HT-29 (cell line): Measurements from ENCODE around the gene CHKB. TPM values are rescaled to one million over a fixed set of nuclear protein-coding genes. Genes with fewer than 3 reads are reported as not detected.
A peak's percentile ranks its signal among the peaks of the same experiment; 100 is the strongest.

Source experiments
- DNase-seq: peaks from one replicate; pipeline ENCODE4 v3.0.0-alpha.2; 2015; ENCODE audit warnings: low spot score
- total RNA-seq: library from RNA; depleted of rRNA; stranded (reverse); fragments of >200 nt; shearing (Covaris generic); gene quantifications from 2 replicates; pipeline ENCODE4 v1.2.3, GENCODE V29; 2014

Gene CHKB
- total RNA-seq, 1 experiment from 2014 or later, result 26.2 TPM

DNA sequence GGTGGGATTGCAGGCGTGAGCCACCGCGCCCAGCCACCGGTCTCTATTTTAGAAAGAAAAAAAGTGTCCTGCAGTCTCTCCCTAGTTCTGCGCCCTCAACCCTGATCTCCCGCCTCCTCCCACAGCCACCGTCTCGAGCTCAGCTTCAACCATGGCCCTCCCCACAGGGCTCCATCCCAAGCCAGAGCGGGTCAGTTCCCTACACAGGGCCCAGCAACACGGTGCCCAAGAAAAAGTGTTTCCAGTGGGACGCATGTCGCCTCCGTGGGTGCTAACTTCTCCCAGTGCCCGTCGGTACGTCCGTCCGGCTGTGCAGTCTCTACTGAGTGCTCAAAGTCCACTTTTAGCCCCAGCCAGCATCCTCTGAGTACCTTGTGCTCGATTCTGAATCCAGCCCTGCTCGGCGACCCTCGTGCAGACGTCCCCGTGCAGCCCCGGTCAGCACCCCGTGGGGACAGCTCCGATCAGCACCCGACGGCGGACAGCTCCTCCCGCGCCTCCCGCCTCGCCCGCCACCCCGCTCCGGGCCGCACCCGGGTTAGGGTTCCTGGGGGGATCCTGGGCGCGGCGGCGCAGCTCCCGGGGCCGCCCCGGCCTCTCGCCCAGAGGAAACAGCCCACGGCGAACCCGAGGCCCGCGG lies 17.3 kb upstream of the CHKB start:
- DNase-seq, result no peak

DNA sequence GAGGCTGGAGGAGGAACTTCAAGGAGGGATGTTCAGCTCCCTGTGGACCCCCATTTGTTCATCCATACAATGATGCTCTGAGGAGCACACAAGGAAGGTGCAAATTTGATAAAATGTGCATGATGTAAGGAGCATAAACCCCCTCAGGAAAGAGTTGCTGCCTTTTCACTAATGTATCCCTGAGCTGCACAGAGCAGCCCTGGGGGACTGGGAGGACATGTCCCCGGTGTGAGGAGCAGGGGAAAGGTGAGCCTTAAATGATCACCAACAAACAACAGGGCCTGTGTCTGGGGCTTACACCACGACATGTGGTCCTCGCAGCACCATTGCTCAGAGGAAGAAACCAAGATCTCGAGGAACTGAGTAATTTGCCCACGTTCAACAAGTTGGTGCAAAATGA lies 14.4 kb upstream of the CHKB start:
- DNase-seq, result no peak

DNA sequence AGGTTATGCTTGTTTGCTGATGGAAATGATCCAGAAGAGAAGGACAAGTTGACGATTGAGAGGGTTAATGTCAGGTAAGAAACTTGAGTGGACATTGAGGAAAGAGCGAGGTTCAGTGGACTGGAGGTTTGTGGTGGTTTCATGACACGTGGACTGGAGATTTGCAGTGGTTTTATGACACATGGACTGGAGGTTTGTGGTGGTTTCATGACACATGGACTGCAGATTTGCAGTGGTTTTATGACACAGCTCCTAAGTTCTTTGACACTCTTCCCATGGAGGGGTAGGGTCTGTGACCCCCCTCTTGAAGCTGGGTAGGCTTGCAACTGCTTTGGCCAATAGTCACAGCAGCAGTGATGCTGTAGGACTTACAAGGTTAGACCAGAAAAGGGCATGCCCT lies 12.5 kb upstream of the CHKB start:
- no peak for DNase-seq

DNA sequence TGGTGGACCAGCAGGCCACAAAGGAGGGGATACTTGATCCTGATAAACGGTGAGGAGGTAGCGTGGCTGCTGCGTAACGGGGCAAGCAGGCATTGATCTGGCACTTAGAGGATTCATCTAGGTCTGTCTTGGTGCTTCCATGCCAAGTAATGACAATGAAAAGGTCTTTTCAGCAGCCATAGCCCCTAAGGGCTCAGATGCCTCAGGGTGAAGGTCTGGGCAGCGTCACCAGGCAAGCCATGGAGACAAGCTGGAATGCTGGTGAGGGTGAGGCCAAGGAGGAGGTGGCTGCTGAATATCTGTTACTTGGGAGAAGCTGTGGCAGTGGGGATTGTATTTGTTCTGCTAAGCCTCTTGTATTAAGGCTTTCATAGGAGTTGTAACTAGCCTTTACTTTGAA lies 4.8 kb upstream of the CHKB start:
- no peak for DNase-seq

DNA sequence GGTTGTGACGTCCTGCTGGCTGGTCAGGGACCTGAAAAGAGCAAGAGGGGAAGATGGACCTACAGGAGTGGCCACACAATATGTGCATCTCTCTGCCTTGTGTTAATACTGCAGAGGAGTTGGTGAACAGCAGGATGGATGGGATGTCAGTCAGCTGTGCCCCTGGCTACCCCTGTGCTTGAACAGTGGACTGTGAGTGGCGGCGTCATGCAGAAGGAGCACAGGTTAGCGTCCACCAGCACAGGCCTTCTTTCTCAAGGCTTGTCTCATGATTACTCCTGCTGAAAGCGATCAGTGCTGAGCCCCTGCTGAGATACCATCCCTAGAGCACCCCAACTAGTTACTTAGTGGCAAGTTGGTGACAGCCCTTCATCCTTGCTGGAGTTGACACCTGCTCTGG lies 3.8 kb upstream of the CHKB start:
- DNase-seq, result no peak

DNA sequence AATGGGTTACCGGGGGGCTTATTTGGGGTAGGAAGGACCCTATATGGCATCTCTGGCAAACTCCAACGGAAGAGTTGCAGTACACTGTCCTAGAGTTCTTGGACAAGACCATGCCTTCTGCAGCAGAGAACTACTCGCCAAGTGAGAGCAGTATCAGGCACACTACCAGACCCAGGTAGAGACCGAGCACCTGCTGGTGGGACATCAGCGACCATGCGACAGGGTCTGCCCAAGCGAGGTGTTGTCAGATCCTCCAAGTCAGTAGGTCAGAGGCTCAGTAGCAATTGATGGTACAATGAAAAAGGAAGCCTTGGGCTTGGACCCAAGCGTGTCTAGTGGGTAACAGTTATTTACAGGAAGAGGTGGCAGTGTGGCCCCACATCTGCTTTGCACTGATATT lies 3.1 kb upstream of the CHKB start:
- no peak for DNase-seq

DNA sequence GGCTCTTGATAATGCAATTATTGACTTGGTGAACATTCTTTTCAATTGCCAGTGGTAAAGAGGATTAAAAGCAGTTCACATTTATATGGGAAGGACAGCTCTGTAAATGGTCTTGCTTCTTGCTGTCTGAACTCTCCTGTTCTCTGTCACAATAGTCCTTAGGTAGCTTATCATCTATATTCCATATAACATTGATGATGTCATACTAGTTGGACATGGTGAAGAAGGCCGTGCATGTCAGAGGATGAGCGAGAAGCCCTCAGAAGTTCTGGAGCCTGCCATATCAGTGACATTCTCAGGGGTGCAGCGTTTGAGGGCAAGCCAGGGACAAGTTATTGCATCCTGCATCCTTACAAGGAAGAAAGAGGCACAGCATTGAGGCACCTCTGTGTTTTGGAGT lies 2.6 kb upstream of the CHKB start:
- no peak for DNase-seq

DNA sequence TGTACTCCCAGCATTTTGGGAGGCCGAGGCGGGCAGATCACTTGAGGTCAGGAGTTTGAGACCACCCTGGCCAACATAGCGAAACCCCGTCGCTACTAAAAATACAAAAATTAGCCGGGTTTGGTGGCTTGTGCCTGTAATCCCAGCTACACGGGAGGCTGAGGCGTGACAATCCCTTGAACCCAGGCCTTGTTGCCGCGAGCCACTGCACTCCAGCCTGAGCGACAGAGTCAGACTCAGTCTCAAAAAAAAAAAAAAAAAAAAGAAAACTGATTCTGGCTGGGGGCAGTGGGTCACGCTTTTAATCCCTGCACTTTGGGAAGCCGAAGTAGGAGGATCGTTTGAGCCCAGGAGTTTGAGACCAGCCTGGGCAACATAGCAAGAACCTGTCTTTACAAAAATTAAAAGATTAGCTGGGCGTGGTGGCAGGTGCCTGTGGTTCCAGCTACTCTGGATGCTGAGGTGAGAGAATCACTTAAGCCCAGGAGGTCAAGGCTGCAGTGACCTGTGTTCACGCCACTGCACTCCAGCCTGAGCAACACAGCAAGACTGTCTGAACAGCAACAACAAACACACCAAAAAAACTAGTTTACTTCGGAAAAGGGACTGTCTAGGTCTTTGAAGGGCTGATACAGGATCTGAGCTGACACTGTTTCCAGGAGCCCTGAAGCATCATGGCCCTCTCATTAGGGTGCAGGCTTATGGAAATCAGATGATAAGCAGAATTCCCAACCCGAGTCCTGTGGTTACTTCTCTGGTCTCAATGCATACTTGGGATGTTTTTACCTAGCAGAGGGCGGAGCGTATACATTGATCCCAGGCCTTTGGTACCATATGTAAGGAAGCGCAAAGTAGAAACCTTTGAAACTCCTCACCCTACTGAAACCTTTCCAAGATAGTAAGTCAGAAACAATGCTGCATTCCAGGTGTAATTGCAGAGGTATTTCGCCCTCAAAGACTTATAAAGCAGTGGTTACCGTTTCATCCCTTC lies 1.8 kb upstream of the CHKB start:
- peak; percentile 16 for DNase-seq

DNA sequence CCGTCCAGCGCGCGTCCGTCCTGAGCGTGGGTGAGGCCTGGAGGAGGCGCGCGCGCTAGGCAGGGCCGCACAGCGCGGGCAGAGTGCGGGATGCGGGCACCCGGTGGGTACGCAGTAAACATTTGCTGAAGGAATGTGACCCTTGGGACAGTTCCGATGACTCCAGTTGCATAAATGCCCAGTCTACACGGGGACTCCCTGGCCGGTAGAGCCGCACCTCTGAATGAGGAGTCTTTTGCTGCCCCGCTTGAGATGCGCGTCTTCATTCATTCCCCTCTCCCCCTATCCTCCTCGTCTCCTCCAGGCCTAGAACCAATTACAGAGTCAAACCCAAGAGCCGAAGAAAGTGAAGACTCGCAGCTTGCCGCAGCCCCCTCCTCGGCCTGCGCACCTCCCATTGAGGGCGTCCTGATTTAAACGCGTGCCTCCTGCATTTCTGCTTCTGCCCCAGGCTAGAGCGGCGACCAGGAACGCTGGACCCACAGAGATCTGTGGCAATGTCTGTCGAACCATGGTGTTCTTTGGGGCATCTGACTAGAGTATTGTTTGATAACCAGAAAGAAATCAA lies 729 bp upstream of the CHKB start:
- DNase-seq, result no peak

DNA sequence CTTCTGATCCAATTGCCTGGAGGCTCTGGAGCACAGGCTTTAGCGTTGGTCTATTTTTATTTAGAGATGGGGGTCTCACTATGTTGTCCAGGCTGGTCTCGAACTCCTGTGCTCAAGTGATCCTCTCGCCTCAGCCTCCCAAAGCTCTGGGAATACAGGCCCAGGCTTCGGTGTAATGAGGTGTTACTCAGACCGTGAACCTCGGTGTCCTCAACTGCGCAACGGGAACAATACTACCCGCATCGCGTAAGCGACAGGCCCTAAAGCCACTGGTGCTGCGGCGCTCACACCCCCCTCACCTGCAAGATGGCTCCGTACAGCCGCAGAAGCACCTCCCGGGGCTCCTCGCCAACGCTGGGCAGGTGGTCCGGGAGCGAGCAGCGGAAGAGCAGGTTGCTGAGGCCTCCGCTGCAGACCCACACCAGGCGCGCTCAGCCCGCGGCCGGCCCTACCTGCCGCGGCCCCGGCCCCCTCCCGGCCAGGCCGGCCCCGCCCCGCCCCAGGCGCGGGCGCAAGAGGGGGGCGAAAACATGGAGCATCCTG lies 628 bp downstream of the CHKB start:
- no peak for DNase-seq

DNA sequence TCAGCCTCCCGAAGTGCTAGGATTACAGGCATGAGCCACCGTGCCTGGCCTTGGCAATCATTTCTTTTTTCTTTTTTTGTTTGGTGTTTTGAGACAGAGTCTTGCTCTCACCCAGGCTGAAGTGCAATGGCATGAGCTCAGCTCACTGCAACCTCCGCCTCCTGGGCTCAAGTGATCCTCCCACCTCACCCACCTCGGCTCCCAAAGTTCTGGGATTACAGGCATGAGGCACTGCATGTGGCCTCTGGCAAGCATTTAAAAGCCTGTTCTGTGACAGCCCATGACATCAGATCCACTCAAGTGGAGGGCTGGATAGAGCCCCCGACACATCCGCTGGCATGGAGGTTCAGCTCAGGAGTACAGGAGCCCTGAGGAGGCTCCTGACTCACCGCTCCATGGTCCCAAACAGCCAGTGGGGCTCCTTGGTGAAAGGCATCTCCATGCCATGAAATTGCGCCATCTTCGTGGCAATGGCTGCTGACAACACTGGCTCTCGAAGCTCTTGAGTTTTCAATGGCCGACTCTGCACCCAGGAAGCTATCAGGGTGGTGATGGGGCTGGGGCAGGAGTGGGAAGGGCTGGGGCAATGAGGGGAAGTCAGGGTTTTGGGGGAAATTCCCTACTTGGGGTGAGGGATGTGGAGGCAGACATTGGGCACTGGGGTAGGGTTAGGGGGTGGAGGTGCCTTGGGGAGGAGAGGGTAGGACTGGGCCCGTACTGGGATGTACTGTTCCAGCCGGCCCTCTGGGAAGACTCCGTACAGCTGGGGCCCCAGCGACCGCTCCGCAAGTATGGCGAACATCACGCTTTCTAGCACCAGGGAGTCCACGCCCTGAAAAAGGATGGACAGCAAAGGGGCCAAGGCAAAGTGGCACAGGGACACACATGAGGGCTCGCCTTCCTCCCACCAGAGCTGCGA lies 1.4 kb downstream of the CHKB start:
- DNase-seq, result no peak

DNA sequence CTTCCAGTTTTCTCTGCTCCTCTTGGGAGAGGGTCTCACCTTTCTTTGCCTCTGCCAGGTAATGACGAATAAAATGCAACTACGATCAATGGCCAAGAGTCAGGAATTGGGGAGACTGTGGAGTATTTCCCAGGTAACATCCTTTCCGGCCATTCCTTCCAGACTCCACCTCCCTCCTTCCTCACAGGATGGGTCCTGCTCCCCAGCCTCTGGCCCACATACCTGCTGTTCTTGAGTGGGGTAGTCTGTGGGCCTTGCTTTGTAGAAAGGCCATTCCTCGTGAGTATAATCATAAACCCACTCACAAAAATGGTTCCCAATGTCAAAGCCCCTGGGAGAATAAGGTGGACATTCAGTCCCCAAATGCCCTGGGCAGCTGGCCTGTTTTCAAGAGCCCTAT lies 2.9 kb downstream of the CHKB start:
- DNase-seq, result no peak

DNA sequence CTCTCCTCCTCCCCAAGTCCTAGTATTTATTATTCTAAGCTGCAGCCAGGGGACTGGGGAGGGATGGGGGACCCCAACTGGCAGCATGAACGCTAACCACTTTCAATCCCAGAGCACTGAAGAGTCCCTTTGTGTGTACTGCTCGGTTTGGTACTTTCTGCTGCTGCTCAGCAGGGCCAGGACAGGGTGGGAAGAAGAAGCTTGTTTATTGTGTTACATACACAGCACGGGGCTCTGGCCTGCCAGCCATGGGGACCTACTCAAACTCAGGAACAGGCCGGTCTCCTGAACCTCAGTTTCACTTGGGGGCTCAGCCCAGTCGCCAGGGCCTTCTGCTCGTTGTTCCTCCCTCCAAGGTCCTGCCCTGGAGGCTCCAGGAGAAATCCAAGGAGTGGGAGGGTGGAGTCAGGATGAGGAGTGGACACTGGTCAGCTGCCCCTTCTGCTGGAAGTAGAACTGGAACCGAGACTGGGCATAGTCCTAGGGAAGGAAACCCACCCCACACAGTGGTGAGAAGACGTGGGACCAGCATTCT lies 3.8 kb downstream of the CHKB start:
- no peak for DNase-seq

DNA sequence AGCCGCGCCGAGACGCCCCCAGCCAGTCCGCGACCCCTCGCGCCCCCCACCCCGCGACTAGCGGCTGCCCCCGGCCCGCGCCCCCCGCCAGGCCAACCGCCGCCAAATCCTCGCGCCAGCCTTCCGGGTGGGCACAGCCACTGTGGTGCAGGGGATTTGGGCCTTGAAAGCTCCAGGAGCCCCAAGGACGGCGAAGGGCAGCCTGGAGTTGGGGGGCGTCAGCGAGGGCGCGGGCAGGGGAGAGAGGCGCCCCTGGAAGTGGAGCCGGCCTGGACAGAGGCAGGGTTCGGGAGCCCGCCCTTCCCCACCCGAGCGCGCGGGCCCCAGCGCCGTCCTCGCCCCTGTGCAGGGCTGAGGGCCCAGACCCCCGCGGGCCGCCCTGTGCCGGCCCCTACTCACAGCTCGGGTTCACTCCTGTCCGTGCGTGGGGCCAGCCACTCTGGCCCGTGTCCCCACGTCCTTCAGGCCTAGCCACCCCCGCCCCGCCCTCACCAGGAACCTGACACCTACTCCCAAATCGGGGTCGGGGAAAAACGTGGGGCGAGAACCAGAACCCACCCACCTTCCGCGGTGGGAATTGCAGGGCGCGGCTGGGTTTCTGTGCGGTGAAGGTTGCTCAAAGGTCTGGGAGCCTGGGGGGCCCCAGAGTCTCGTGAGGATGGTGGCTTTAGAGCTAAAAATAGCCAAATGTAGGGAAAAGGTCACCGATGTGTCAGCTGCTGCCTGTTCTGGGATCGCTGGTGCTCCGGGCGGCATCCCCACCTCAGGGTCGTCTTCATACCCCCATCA lies 4.5 kb downstream of the CHKB start, which contains the start of gene CPT1B:
Gene CPT1B (minus strand): TSS at position 441 of the 789 bp plus-strand sequence. CDS start 512 bp downstream, outside the sequence.
- DNase-seq, result no peak

DNA sequence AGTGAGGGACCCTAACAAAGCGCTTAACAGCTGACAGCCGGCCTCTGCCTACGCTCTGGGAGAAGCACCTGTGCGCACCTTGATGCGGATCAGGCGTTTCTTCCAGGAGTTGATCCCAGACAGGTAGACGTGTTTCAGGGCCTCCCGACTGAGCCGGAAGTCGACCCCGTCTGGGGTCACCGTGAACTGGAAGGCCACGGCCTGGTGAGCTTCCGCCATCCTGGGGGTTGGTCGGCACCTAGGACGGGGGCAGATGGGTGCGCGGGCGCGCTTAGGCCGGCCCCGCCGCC lies 5.0 kb downstream of the CHKB start:
- no peak for DNase-seq

DNA sequence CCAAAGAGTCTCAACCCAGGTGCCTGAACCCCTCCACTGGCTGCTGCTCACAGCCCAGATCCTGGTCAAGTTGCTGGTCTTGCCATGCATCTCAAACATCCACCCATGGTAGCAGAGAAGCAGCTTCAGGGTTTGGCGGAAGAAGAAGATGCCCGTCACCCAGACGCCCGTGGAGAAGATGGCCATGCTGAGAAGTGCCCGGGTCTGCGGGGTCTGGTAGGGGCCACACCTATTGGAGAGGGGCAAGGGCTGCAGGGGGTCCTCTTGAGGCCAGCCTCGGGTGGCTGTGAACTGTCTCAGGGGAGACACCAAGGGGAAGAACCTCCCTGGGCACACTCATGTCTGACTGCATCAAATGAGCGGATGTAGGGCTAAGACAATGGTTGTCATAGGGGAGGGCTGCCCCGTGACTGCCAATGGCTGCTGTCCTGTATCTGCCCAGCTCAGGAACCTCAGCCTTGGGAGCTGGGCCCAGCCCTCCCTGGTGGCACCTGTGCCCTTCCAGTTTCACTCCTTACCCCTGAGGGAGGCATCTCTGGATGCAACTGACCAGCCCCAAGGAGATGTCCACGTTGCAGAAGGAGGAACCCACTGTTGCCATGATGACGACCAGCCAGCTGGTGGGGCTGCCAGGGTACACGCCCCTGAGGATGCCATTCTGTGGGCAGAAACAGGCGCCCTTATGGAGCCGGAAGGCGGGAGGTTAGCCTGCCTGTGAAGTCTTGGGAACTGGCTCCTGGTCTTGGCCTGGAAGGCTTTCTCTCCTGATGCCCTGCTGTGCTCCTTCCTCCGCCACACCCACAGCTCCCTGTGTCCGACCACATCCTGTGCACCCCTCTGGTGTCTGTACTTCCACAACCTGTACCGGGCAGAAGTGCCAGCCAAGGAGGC lies 5.6 kb downstream of the CHKB start:
- DNase-seq, result no peak

DNA sequence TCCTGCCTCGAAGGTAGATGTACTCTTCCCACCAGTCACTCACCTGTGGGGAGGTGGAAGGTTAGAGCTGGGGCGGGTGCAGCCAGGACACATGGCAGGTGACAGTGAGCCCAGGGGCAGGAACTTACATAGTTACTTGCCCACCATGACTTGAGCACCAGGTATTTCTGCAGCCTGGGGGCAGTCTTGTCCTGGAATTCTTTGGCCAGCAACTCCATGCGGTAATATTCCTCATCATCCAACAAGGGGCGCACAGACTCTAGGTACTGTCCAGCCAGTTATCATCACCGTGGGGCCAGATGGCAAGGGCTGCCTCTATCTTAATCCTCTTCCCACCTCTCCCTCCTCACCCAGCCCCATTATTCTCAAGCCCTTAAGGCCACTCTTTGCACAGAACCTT lies 6.6 kb downstream of the CHKB start:
- DNase-seq, result peak; percentile 57

DNA sequence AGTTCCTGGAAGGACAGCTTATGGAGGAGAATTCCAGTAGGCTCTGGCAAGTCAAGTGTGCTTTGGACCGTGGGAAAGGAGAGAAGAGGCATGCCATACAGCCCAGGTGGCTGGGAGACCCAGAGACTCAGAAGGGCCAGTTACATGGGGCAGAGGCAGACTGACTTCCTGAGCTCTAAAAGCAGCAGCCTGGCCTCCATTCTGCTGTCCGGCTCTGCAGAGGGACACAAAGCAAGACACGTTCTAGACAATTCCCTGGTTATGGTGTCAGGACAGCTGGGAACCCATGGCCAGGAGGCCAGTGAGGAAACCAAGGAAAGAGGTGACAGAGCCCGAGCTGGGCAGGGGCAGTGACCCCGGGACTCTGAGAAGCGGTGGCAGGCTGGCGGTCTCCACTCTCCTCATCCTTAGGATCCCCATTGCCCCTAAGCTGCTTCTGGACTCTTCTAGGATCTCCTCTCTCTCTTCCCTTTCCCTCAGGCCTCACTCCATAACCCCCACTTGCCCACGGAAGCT lies 7.2 kb downstream of the CHKB start:
- no peak for DNase-seq

DNA sequence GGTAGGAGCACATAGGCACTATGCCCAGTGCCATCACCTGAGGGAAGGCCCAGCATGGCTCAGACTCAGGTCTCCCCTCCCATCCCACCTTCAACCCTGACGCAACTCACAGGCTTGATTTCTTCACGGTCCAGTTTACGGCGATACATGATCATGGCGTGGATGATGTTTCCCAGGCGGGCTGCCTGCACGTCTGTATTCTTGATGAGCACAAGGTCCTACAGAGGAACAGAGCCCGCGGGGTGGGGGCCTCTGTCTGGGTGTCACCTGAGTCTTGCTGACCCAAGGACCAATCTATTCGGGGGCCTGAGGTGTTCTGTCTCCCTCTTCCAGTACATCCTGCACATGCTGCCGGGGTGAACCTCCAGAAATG lies 8.3 kb downstream of the CHKB start:
- DNase-seq, result no peak
